GM19240 (cell line): ENCODE data around the gene FUT1.
"Not testable (repeated sequence)": the region's sequence is repeated elsewhere in the genome, so short reads cannot be mapped to it uniquely, and the experiment has no call there.

Source experiments
- DNase-seq: peaks from one replicate; pipeline ENCODE4 v3.0.0; 2011; ENCODE audit warnings: low spot score; ENCODE audit not compliant: insufficient read length

The FUT1 gene

DNA sequence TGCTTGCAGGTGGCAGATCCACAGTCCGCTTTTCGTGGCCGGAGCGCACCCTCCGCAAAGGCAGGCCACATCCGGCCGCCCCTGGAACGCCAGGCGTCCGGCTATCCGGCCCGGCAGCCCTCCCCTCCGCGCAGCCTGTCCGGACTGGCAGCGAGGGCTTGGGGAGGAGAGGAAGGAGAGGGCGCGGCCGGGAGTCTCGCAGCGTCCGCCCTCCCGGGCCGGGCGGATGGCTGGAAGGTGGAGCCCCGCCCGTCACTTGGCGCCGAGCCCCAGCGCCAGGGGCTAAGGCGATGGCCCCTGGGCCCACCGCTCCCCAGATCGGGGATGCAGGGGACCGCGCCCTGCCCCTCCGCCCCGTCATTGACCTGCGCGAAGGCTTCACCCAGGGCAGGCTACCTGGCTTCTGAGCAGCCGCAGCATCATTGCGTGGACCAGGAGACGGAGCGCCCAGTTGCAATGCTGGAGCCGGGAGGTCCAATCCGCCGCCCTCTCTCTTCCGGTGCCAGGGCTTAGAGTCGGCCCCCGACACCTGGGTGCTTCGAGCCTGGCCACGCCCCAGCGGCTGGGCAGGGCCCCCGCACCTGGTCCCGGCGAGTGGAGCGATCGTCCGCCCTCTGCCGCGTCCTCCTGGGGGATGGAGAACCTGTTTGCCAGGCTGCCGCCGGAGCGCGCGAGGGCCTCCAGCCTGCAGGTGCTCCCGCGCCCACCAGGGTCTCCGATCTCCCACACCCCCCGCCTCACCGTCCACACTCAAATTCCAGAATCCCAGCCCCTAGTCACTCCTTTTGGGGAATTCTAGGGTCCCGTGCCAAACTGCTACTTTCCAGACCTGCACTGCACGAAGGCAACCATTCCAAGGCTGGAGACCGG, at the start of gene FUT1:
Gene FUT1, minus strand, starts transcription at position 146 of the 870 bp plus-strand sequence. CDS start 1,360 bp downstream, outside the sequence.
- DNase-seq, result no peak

DNA sequence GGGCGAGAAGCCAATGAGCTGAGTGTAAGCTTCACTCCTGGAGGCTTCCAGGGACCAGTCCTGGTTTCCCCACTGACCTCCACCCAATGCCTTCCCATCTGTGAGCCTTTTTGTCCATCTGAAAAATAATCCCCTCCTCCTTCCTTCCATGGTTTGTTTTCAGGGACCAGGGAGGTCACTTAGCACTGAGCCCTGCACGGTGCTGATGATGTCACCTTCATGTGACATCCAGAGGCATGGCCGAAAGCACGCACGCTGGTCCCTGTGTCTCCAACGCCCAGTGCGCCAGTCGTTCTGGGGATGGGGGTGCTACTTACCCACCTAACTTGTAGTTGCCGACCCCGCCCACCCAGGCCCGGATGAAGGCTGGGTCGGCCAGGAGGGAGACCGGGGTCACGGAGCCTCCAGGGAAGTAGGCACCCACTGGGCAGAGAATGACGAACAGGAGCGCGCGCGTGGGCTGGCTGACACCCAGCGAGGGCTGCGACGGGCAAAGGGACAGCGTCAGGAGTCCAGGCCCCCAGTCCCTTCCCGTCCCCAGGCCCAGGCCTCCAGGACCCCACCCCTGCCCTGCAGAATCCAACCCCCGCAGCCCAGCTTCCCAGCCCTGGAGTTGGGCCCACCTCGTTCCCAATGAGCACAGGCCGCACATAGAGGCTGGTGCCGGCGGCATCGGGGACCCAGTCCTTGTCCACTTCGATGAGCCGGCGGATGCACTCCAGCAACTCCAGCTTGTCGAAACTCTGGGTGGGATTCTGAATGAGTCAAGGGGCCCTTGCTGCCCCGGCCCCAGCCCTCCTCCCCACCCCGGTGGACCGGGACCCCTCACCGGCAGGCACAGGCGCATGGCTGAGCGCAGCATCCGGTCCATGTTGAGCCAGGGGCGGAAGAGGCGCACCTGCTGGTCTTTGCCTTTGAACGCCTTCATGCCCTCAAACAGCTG, 47.2 kb upstream of the FUT1 start:
- no peak for DNase-seq

GRCh38 chr19:48798937-48799336, 46.5 kb upstream of the FUT1 start:
- DNase-seq, result no peak

- no peak for DNase-seq
These were observed 44.7 kb upstream of the FUT1 start for GRCh38 chr19:48797103-48797502.

DNA sequence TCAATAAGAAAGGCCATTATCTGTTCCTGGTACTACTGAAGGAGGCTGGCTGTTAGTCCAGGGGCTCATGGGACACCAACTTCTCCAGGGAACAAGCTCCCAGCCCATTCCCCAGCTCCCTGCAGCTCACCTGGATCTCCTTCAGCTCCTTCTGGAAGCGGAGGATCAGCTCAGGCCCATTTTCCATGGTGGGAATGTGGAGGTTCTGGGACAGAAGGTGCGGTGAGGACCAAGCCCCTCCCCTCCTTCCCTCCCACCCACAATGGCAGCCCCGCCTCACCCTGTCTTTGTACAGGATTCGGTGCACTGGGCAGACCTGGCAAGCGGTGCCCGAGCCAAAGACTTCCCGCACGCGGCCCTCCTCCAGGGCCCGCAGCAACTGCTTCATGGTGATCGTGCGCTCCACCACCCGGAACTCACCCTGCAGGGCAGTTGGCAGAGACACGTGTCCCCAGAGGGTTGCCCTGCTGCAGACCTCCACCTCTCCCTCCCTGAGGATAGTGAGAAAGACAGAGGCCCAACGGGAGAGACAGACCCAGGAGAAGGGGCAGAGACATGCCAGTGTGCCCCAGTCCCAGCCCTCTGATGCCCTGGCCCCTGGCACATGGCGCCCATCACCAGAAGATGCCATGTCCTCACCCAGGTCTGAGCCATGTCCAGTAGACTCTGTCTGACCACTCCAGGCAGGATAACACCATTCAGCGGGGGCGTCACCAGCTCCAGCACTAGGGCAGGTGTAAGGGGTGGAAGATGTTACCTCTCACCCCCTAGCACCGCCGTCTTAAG, 44.0 kb upstream of the FUT1 start:
- DNase-seq, result no peak

DNA sequence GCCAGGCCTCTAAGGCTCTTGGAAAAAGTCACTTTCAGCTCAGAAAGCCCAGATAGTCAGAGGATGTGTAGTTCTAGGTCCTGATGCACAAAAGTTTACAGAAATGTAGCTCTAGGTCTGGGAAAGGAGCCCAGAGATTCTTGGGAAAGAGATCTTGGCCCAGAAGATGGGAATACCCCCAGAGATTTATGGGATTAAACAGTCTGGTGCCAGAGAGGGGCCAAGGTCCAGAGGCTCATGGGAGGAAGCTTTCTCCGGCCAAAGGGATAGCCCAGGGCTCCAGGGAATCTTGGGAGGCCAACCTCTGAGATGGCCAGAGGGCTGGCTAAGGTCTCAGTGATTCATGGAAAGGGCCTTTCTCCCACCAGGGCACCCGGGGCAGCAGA, 43.2 kb upstream of the FUT1 start:
- DNase-seq, result no peak

GRCh38 chr19:48795055-48795684, 42.7 kb upstream of the FUT1 start:
- peak; percentile 94 for DNase-seq

GRCh38 chr19:48794291-48794690, 41.9 kb upstream of the FUT1 start:
- DNase-seq, result no peak

DNA sequence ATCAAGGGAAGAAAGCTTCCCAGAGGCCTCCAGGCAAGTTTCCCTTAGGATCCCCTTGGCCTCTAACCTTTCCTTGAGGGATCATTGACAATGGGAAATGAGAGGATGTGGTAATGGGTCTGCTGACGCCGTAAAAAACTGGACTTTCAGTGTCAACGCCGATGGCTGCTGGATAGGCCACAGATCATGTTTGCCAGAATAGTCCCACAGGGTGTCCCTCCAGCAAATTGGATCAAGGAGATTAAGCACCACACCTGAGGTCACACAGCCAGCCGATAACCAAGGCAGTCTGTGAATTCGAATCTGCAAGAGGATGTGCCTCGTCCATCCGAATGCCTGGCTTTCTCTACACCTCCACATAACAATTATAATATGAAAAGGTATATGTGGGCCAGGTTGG, 40.8 kb upstream of the FUT1 start:
- no peak for DNase-seq

GRCh38 chr19:48787331-48787730, 34.9 kb upstream of the FUT1 start:
- not testable (repeated sequence) for DNase-seq

GRCh38 chr19:48786422-48786821, 34.0 kb upstream of the FUT1 start:
- not testable (repeated sequence) for DNase-seq

GRCh38 chr19:48784527-48784926, 32.1 kb upstream of the FUT1 start:
- no peak for DNase-seq

DNA sequence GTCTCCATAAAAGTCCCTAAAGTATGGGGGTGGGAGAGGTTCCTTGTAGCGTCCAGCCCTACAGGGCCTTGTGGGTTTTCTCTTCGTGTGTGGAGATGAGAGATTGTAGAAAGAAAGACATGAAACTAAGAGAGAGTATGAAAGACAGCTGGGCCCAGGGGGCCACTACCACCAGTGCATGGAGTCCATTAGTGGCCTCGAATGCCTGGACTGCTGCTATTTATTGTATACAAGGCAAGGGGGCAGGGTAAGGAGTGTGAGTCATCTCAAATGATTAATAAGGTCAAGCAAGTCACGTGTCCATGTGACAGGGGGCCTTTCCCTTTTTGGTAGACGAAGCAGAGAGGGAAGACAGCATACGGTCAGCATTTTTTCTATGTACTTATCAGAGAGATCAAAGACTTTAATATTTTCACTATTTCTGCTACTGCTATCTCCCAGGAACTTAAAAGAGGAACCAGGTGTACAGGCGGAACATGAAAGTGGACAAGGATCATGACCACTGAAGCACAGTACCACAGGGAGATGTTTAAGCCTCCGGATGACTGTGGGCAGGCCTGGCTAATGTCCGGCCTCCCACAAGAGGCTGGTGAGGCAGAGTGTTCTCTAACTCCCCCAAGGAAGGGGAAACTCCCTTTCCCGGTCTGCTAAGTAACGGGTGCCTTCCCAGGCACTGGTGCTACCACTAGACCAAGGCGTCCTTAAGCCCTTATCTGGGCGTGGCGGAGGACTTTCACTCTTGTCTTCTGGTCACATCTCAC, 28.4 kb upstream of the FUT1 start:
- DNase-seq, result no peak

- DNase-seq, result no peak
These were observed 27.2 kb upstream of the FUT1 start for GRCh38 chr19:48779636-48780035.

- DNase-seq, result no peak
These were observed 25.3 kb upstream of the FUT1 start for GRCh38 chr19:48777720-48778119.

DNA sequence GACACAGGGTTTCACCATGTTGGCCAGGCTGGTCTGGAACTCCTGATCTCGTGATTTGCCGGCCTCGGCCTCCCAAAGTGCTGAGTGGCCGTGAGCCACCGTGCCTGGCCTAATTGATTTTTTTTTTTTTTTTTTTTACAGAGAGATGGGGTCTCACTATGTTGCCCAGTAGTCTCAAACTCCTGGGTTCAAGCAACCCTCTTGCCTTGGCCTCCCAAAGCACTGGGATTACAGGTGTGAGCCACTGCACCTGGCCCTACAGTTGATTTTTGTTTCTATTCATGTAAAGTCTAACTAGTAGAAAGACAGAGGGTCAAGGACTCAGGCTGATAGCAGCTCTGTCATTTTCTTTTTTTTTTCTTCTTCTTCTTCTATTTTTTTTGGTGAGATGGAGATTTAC, 24.7 kb upstream of the FUT1 start:
- DNase-seq, result no peak

DNA sequence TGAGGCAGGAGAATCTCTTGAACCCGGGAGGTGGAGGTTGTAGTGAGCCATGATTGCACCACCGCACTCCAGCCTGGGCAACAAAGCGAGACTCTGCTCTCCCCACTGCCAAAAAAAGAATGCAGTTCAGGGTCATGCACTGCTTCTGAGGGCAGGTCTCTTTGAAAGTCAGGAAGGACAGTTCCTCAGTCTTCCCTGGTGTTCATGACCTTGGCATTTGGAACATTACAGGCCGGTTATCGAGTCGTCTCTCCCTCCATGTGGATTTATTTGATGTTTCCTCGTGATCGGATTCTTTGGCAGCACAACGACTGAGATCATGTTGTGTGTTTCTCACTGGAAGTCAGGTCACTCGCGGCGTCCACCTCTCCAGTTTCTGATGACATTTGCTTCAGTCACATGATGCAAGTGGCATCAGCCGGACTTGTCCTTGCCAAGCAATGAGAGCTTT, 20.1 kb upstream of the FUT1 start:
- no peak for DNase-seq

DNA sequence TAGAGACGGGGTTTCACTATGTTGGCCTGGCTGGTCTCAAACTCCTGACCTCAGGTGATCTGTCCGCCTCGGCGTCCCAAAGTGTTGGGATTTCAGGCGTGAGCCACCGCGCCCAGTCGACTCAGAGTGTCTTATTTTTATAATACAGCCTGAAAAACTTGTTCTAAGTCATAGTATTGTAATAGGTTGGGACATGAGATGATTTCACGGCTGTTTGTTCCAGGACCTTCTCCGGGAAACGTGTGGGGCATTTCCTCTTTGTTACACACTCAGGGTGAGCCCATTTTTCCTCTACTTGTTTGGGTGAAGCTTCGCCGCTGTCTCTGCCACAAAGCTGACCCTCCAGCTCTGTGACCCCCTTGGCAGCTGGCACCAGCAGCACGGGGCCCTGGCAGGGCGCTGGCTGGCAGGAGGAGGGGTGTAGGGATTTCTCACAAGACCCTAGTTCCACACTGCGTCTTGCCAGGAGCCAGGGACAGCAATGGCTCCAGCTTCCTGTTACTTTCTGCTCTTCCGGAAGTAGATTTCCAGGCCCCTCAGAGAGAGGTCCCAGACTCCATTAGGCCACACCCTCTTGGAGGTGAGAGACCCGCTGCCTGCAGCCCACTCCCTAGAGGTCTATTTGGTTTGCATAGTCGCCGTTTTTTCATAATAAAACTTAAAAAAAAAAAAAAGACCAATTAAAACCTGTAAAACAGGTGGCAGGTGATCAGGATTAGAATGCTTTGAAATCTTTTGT, 18.5 kb upstream of the FUT1 start:
- no peak for DNase-seq

DNA sequence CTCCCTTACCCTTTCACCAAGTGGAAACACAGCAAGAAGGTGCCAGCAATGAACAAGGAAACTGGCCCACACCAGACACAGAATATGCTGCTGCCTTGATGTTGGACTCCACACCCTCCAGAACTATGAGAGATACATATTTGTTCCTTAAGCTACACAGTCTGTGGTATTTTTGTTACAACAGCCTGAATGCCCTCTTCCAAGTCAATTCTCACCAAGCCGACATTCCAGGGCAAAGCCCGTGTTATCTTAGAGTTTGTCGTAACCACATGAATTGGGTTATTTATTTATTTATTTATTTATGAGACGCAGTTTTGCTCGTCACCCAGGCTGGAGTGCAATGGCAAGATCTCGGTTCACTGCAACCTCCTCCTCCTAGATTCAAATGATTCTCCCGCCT, 17.8 kb upstream of the FUT1 start:
- no peak for DNase-seq
